ENCODE results near the gene SVIL. TPM values are rescaled to one million over a fixed set of nuclear protein-coding genes. Genes with fewer than 3 reads are reported as not detected.
"Not testable (repeated sequence)": the region's sequence is repeated elsewhere in the genome, so short reads cannot be mapped to it uniquely, and the experiment has no call there.

SVIL gene
- total and polyA plus RNA-seq, 4 donors: 3.1 to 26.0 (median 9.4) TPM

DNA sequence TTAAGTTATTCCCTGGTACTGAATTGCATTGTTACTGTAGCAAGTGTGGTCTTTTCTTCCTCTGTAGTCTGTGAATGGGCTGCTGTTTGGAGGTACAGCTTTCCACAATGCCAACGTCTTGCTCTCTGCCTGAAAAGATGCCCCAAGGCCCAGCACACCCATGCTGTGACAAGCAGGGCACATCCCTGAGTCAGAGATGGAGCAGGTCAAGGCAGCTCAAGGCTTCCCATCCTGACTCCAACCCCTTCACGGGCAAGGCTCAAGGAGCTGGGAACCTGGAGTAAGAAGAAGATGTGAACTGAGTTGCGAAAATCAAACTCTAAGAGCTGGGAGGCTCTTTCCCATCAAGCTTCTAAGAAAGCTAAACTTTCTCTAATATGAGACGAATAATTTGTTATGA is 27.2 kb downstream of the SVIL start:
- Histone ChIP-seq H3K4me1 (ENCODE audit: control insufficient read depth in 4 of 4, insufficient read depth in 4 of 4, low read length in 3 of 4) (no peaks in the 10 kb centered on the region), H3K9ac (ENCODE audit: low read depth in 1 of 2, low read length in 2 of 2) (no peak overlapping the region), H3K27me3 (ENCODE audit: control insufficient read depth in 4 of 4, insufficient read depth in 4 of 4, low read length in 3 of 4) (no peaks in the 10 kb centered on the region), H3K4me3 (ENCODE audit: low read depth in 1 of 3, low read length in 3 of 3) (no peak overlapping the region), H3K36me3 (ENCODE audit: control insufficient read depth in 4 of 4, insufficient read depth in 3 of 4, low read depth in 1 of 4, low read length in 3 of 4) (peaks cover 0 to 1% (median 0%) of the 10 kb centered on the region in 4 donors), H3K9me3 (ENCODE audit: control insufficient read depth in 4 of 4, low read length in 3 of 4) (peaks cover 0 to 3% (median 0%) of the 10 kb centered on the region in 4 donors), H3K27ac (ENCODE audit: low read depth in 1 of 2, low read length in 2 of 2) (no peak overlapping the region)
- TF ChIP-seq, protein P1, sequence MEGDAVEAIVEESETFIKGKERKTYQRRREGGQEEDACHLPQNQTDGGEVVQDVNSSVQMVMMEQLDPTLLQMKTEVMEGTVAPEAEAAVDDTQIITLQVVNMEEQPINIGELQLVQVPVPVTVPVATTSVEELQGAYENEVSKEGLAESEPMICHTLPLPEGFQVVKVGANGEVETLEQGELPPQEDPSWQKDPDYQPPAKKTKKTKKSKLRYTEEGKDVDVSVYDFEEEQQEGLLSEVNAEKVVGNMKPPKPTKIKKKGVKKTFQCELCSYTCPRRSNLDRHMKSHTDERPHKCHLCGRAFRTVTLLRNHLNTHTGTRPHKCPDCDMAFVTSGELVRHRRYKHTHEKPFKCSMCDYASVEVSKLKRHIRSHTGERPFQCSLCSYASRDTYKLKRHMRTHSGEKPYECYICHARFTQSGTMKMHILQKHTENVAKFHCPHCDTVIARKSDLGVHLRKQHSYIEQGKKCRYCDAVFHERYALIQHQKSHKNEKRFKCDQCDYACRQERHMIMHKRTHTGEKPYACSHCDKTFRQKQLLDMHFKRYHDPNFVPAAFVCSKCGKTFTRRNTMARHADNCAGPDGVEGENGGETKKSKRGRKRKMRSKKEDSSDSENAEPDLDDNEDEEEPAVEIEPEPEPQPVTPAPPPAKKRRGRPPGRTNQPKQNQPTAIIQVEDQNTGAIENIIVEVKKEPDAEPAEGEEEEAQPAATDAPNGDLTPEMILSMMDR (IDR thresholded peaks at IDR 0.05; ENCODE audit: low read depth, low read length, missing input control): no peak
- no peak for TF ChIP-seq RAD21 (IDR thresholded peaks at IDR 0.05)
- DNase-seq (ENCODE audit: low spot score): no peak
- WGBS: 96% methylated on average over 4 of the region's 4 CpGs

DNA sequence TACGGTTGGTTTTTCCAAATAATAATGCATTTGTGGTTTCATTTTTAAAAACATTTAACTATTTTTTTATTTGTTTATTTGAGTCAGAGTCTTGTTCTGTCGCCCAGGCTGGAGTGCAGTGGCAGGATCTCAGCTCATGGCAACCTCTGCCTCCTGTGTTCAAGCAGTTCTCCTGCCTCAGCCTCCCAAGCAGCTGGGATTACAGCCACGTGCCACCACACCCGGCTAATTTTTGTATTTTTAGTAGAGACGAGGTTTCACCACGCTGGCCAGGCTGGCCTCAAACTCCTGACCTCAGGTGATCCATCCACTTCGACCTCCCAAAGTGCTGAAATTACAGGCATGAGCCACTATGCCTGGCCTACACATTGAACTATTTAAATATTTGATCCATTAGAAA is 28.1 kb downstream of the SVIL start:
- WGBS: 60% methylated on average over 7 of the region's 7 CpGs
- not testable (repeated sequence) for H3K27me3 ChIP-seq (ENCODE audit: control insufficient read depth in 4 of 4, insufficient read depth in 4 of 4, low read length in 3 of 4); H3K9me3 ChIP-seq (ENCODE audit: control insufficient read depth in 4 of 4, low read length in 3 of 4); H3K9ac ChIP-seq (ENCODE audit: low read depth in 1 of 2, low read length in 2 of 2); H3K4me1 ChIP-seq (ENCODE audit: control insufficient read depth in 4 of 4, insufficient read depth in 4 of 4, low read length in 3 of 4); H3K4me3 ChIP-seq (ENCODE audit: low read depth in 1 of 3, low read length in 3 of 3); DNase-seq (ENCODE audit: low spot score); H3K36me3 ChIP-seq (ENCODE audit: control insufficient read depth in 4 of 4, insufficient read depth in 3 of 4, low read depth in 1 of 4, low read length in 3 of 4); H3K27ac ChIP-seq (ENCODE audit: low read depth in 1 of 2, low read length in 2 of 2)

DNA sequence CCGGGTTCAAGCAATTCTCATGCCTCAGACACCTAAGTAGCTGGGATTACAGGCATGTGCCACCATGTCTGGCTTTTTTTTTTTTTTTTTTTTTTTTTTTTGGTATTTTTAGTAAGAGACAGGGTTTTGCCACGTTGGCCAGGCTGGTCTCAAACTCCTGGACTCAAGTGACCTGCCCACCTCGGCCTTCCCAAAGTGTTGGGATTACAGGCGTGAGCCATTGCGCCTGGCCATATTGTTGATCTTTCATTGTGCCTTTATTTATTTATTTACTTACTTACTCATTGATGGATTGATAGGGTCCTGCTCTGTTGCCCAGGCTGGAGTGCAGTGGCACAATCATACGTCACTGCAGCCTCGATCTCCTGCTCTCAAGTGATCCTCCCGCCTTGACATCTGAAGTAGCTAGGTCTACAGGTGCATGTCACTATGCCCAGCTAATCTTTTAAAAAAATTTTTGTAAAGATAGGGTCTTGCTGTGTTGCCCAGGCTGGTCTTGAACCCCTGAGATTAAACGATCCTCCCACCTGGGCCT is 30.4 kb downstream of the SVIL start:
- peaks cover 0 to 3% (median 0%) of the 10 kb centered on the region in 4 donors for H3K9me3 ChIP-seq (ENCODE audit: control insufficient read depth in 4 of 4, low read length in 3 of 4)
- no peaks in the 10 kb centered on the region for H3K4me1 ChIP-seq (ENCODE audit: control insufficient read depth in 4 of 4, insufficient read depth in 4 of 4, low read length in 3 of 4)
- peaks cover 0 to 1% (median 0%) of the 10 kb centered on the region in 4 donors for H3K36me3 ChIP-seq (ENCODE audit: control insufficient read depth in 4 of 4, insufficient read depth in 3 of 4, low read depth in 1 of 4, low read length in 3 of 4)
- H3K9ac ChIP-seq (ENCODE audit: low read depth in 1 of 2, low read length in 2 of 2): no peak overlapping the region
- DNase-seq (ENCODE audit: low spot score): no peak
- no peak overlapping the region for H3K4me3 ChIP-seq (ENCODE audit: low read depth in 1 of 3, low read length in 3 of 3)
- H3K27me3 ChIP-seq (ENCODE audit: control insufficient read depth in 4 of 4, insufficient read depth in 4 of 4, low read length in 3 of 4): no peaks in the 10 kb centered on the region
- no peak for TF ChIP-seq JUND (IDR thresholded peaks at IDR 0.05)
- no peak for TF ChIP-seq SP1 (IDR thresholded peaks at IDR 0.05)
- no peak for TF ChIP-seq TAF1 (conservative IDR thresholded peaks at IDR 0.05)
- TF ChIP-seq, protein P2, sequence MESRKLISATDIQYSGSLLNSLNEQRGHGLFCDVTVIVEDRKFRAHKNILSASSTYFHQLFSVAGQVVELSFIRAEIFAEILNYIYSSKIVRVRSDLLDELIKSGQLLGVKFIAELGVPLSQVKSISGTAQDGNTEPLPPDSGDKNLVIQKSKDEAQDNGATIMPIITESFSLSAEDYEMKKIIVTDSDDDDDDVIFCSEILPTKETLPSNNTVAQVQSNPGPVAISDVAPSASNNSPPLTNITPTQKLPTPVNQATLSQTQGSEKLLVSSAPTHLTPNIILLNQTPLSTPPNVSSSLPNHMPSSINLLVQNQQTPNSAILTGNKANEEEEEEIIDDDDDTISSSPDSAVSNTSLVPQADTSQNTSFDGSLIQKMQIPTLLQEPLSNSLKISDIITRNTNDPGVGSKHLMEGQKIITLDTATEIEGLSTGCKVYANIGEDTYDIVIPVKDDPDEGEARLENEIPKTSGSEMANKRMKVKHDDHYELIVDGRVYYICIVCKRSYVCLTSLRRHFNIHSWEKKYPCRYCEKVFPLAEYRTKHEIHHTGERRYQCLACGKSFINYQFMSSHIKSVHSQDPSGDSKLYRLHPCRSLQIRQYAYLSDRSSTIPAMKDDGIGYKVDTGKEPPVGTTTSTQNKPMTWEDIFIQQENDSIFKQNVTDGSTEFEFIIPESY (IDR thresholded peaks at IDR 0.05): no peak
- no peak overlapping the region for H3K27ac ChIP-seq (ENCODE audit: low read depth in 1 of 2, low read length in 2 of 2)
- 94% methylated on average over 9 of the region's 9 CpGs for WGBS

DNA sequence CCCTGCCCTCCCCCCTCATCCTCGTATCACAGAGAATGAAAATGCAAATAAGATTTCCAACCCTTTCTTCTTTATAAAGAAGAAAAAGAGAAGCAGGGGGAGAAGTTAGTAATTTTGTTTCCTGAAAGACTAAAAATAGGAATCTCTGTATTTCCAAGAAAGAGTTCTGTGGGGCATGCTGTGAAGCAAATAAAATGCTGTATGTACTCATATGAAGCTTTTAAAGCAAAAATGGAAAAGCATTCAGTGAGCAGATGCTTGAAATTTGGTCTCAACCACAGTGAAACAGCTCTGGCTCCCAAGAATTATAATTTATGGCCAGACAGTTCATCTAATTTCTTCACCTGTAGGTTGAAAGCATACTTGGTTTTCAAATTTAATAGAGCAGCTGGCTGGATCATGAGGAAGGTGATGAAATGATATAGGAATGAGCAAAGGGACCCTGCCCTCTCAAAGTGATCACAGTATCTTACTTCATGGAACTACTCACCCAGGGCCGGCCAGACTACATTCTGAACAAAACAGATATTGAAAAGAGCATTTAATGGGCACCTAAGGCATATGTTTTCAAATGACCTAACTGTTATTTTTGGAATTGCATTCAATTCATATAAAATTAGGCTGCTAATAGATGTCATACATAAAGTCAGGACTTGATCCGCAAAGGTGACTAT is 31.4 kb downstream of the SVIL start:
- WGBS: 86% methylated on average over 3 of the region's 3 CpGs
- no peak overlapping the region for H3K4me3 ChIP-seq (ENCODE audit: low read depth in 1 of 3, low read length in 3 of 3)
- H3K9me3 ChIP-seq (ENCODE audit: control insufficient read depth in 4 of 4, low read length in 3 of 4): no peaks in the 10 kb centered on the region
- H3K27me3 ChIP-seq (ENCODE audit: control insufficient read depth in 4 of 4, insufficient read depth in 4 of 4, low read length in 3 of 4): no peaks in the 10 kb centered on the region
- H3K9ac ChIP-seq (ENCODE audit: low read depth in 1 of 2, low read length in 2 of 2): no peak overlapping the region
- no peak overlapping the region for H3K27ac ChIP-seq (ENCODE audit: low read depth in 1 of 2, low read length in 2 of 2)
- H3K4me1 ChIP-seq (ENCODE audit: control insufficient read depth in 4 of 4, insufficient read depth in 4 of 4, low read length in 3 of 4): no peaks in the 10 kb centered on the region
- peaks cover 0 to 1% (median 0%) of the 10 kb centered on the region in 4 donors for H3K36me3 ChIP-seq (ENCODE audit: control insufficient read depth in 4 of 4, insufficient read depth in 3 of 4, low read depth in 1 of 4, low read length in 3 of 4)
- DNase-seq (ENCODE audit: low spot score): no peak
- TF ChIP-seq HNF4A (conservative IDR thresholded peaks at IDR 0.05) (no peak), RXRA (IDR thresholded peaks at IDR 0.05) (no peak), GABPA (IDR thresholded peaks at IDR 0.05 in 1 of 2, conservative IDR thresholded peaks at IDR 0.05 in 1 of 2) (no peak), FOXA2 (IDR thresholded peaks at IDR 0.05) (no peak)
- TF ChIP-seq, protein P1 (IDR thresholded peaks at IDR 0.05; ENCODE audit: low read depth, low read length, missing input control): no peak
- TF ChIP-seq, protein P2 (IDR thresholded peaks at IDR 0.05): no peak
